IPS-18c (cell line): ENCODE data around the gene KNCN.

Source experiments
- H3K4me3 ChIP-seq: 2 replicates; pipeline ENCODE4 v1.7.0; 2013; ENCODE audit warnings: low read depth, mild to moderate bottlenecking, low read length, moderate library complexity; ENCODE audit not compliant: insufficient read depth
- H3K9me3 ChIP-seq: one replicate; pipeline ENCODE4 v1.6.1; 2013; ENCODE audit warnings: mild to moderate bottlenecking, low read length, moderate library complexity; ENCODE audit not compliant: control insufficient read depth, insufficient read depth

KNCN gene

GRCh38 chr1:46520063-46520911, 31.2 kb downstream of the KNCN start:
- no peak overlapping the region for H3K4me3 ChIP-seq

GRCh38 chr1:46519209-46519608, 32.2 kb downstream of the KNCN start:
- no peaks in the 10 kb centered on the region for H3K9me3 ChIP-seq
- H3K4me3 ChIP-seq, result no peak overlapping the region

More at GRCh38 chr1:46520063-46520911, 31.2 kb downstream of the KNCN start:
- H3K9me3 ChIP-seq, result no peaks in the 10 kb centered on the region

GRCh38 chr1:46517932-46518498, 33.4 kb downstream of the KNCN start:
- no peak overlapping the region for H3K4me3 ChIP-seq
- no peaks in the 10 kb centered on the region for H3K9me3 ChIP-seq

GRCh38 chr1:46517010-46517600, 34.3 kb downstream of the KNCN start:
- Histone ChIP-seq H3K9me3 (no peaks in the 10 kb centered on the region), H3K4me3 (no peak overlapping the region)

GRCh38 chr1:46516200-46516950, 35.1 kb downstream of the KNCN start:
- no peaks in the 10 kb centered on the region for H3K9me3 ChIP-seq
- no peak overlapping the region for H3K4me3 ChIP-seq

- no peak overlapping the region for H3K4me3 ChIP-seq
- H3K9me3 ChIP-seq, result no peaks in the 10 kb centered on the region
These were observed 35.9 kb downstream of the KNCN start for GRCh38 chr1:46515576-46515975.

GRCh38 chr1:46513536-46513935, 37.9 kb downstream of the KNCN start:
- Histone ChIP-seq H3K9me3 (no peaks in the 10 kb centered on the region), H3K4me3 (no peak overlapping the region)

GRCh38 chr1:46512792-46513190, 38.7 kb downstream of the KNCN start:
- no peaks in the 10 kb centered on the region for H3K9me3 ChIP-seq
- no peak overlapping the region for H3K4me3 ChIP-seq

- Histone ChIP-seq H3K9me3 (no peaks in the 10 kb centered on the region), H3K4me3 (no peak overlapping the region)
These were observed 39.2 kb downstream of the KNCN start for GRCh38 chr1:46512135-46512791.

GRCh38 chr1:46510998-46511365, 40.5 kb downstream of the KNCN start:
- Histone ChIP-seq H3K4me3 (no peak overlapping the region), H3K9me3 (no peaks in the 10 kb centered on the region)

- H3K9me3 ChIP-seq, result no peaks in the 10 kb centered on the region
- no peak overlapping the region for H3K4me3 ChIP-seq
These were observed 41.0 kb downstream of the KNCN start for GRCh38 chr1:46510341-46510997.

GRCh38 chr1:46508757-46509156, 42.7 kb downstream of the KNCN start:
- Histone ChIP-seq H3K4me3 (no peak overlapping the region), H3K9me3 (no peaks in the 10 kb centered on the region)

- Histone ChIP-seq H3K4me3 (no peak overlapping the region), H3K9me3 (no peaks in the 10 kb centered on the region)
These were observed 44.8 kb downstream of the KNCN start for GRCh38 chr1:46506470-46507219.

GRCh38 chr1:46503421-46503820, 48.0 kb downstream of the KNCN start:
- H3K4me3 ChIP-seq, result no peak overlapping the region
- H3K9me3 ChIP-seq, result no peaks in the 10 kb centered on the region

- no peaks in the 10 kb centered on the region for H3K9me3 ChIP-seq
- no peak overlapping the region for H3K4me3 ChIP-seq
These were observed 49.9 kb downstream of the KNCN start for GRCh38 chr1:46501528-46501927.

- no peak overlapping the region for H3K4me3 ChIP-seq
- H3K9me3 ChIP-seq, result no peaks in the 10 kb centered on the region
These were observed 53.8 kb downstream of the KNCN start for GRCh38 chr1:46497665-46498064.
